NB4 (cell line): Measurements from ENCODE around the gene TEAD4.

Source experiments
- DNase-seq: peaks from one replicate; pipeline ENCODE4 v3.0.0; 2010; ENCODE audit warnings: low read depth
- H3K4me3 ChIP-seq: one replicate; pipeline ENCODE4 v1.5.1; 2011; ENCODE audit warnings: mild to moderate bottlenecking, low read depth, low read length, moderate library complexity
- CTCF ChIP-seq: IDR thresholded peaks from one replicate; pipeline ENCODE4 v1.5.1; 2012; ENCODE audit warnings: low read depth, low read length
- MAX ChIP-seq: IDR thresholded peaks from 2 replicates; pipeline ENCODE4 v1.6.1; 2011; ENCODE audit warnings: low read depth, low read length
- MYC ChIP-seq: IDR thresholded peaks from 2 replicates; pipeline ENCODE4 v1.6.1; 2011; ENCODE audit warnings: low read depth, low read length
- POLR2A ChIP-seq: IDR thresholded peaks from 2 replicates; pipeline ENCODE4 v1.6.1; 2011; ENCODE audit warnings: mild to moderate bottlenecking; ENCODE audit not compliant: insufficient read length; ENCODE audit errors: extremely low read depth

TEAD4 gene

GRCh38 chr12:2984698-2985097 lies 25.5 kb downstream of the TEAD4 start:
- no peak for DNase-seq
- TF ChIP-seq MYC (no peak), POLR2A (no peak), MAX (no peak), CTCF (no peak)
- H3K4me3 ChIP-seq, result no peak overlapping the region

GRCh38 chr12:2986876-2987275 lies 27.7 kb downstream of the TEAD4 start:
- no peak for TF ChIP-seq CTCF
- TF ChIP-seq MYC, result no peak
- no peak for TF ChIP-seq POLR2A
- no peak for TF ChIP-seq MAX
- H3K4me3 ChIP-seq, result no peak overlapping the region
- DNase-seq, result no peak

- DNase-seq, result no peak
- no peak overlapping the region for H3K4me3 ChIP-seq
- no peak for TF ChIP-seq MAX
- TF ChIP-seq CTCF, result no peak
- no peak for TF ChIP-seq MYC
- TF ChIP-seq POLR2A, result no peak
Measured at GRCh38 chr12:2988494-2988893, 29.3 kb downstream of the TEAD4 start.

GRCh38 chr12:2992724-2993123 lies 33.5 kb downstream of the TEAD4 start:
- TF ChIP-seq MAX (no peak), POLR2A (no peak)
- H3K4me3 ChIP-seq, result no peak overlapping the region
- DNase-seq, result no peak

GRCh38 chr12:2997989-2998670 lies 38.9 kb downstream of the TEAD4 start:
- no peak for DNase-seq
- H3K4me3 ChIP-seq, result no peak overlapping the region
- TF ChIP-seq POLR2A (no peak), MAX (no peak), MYC (no peak), CTCF (no peak)

GRCh38 chr12:2998789-2999264 lies 39.6 kb downstream of the TEAD4 start:
- H3K4me3 ChIP-seq, result no peak overlapping the region
- peak; percentile 47 for DNase-seq

More at GRCh38 chr12:2998789-2999264, 39.6 kb downstream of the TEAD4 start:
- TF ChIP-seq MYC, result no peak
- no peak for TF ChIP-seq POLR2A
- TF ChIP-seq MAX, result no peak
- TF ChIP-seq CTCF, result no peak
